Measurements from ENCODE around the gene ANP32E. TPM values are rescaled to one million over a fixed set of nuclear protein-coding genes. Genes with fewer than 3 reads are reported as not detected.

The ANP32E gene
- total and polyA plus RNA-seq, 2 donors (not counting 1 experiment from before 2014, with no cell fraction given): 5.1 to 47.1 TPM

DNA sequence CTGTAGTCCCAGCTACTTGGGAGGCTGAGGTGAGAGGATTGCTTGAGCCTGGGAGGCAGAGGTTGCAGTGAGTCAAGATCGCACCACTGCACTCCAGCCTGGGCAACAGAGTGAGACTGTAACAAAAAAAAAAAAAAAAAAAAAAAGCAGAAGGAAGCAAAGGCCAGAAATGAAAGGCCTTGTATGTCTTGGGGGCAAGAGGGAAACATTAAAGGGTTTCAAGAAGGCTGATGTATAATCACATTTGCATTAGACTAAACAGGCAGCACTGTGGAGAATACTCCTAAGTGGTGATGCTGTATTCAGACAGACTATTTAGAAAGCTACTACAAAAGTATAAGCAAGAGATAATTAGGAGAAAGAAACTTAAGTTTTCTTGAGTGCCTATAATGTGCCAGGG is 10.4 kb downstream of the ANP32E start:
- H4K20me1 ChIP-seq (ENCODE audit: control insufficient read depth, insufficient read depth, low read length, poor library complexity, severe bottlenecking): no peaks in the 10 kb centered on the region
- H3K9ac ChIP-seq (ENCODE audit: low read length): no peak overlapping the region
- TF ChIP-seq, protein P1, sequence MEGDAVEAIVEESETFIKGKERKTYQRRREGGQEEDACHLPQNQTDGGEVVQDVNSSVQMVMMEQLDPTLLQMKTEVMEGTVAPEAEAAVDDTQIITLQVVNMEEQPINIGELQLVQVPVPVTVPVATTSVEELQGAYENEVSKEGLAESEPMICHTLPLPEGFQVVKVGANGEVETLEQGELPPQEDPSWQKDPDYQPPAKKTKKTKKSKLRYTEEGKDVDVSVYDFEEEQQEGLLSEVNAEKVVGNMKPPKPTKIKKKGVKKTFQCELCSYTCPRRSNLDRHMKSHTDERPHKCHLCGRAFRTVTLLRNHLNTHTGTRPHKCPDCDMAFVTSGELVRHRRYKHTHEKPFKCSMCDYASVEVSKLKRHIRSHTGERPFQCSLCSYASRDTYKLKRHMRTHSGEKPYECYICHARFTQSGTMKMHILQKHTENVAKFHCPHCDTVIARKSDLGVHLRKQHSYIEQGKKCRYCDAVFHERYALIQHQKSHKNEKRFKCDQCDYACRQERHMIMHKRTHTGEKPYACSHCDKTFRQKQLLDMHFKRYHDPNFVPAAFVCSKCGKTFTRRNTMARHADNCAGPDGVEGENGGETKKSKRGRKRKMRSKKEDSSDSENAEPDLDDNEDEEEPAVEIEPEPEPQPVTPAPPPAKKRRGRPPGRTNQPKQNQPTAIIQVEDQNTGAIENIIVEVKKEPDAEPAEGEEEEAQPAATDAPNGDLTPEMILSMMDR (IDR thresholded peaks at IDR 0.05): no peak
- no peak for TF ChIP-seq EZH2 (IDR thresholded peaks at IDR 0.05; ENCODE audit: borderline replicate concordance, insufficient read depth, low read depth, low read length, poor library complexity, severe bottlenecking)
- Mint-ChIP-seq H3K4me3 (no peak overlapping the region), H3K9me3 (ENCODE audit: insufficient read depth) (no peaks in the 10 kb centered on the region), H3K27ac (peak overlapping the region; percentile 56), H3K27me3 (no peaks in the 10 kb centered on the region), H3K4me1 (peaks cover 16% of the 10 kb centered on the region)
- POLR2A ChIA-PET: interaction anchor here (0.6 kb wide), 1 partner anchor 30 kb away, joined by 3 read pairs; no protein-coding TSS in a partner anchor
- H3K36me3 ChIP-seq (replicated peaks in 1 of 2; ENCODE audit: control extremely low read depth in 1 of 2, control insufficient read depth in 1 of 2, extremely low read depth in 1 of 2, insufficient read depth in 2 of 2, low read length in 1 of 2): peaks cover 4 to 42% of the 10 kb centered on the region in 2 experiments
- ATAC-seq (ENCODE audit: low read depth): peak; percentile 56
- peak overlapping the region; percentile 14 for H3K4me2 ChIP-seq (replicated peaks; ENCODE audit: low read depth, low read length, poor library complexity, severe bottlenecking)
- H3K4me1 ChIP-seq (ENCODE audit: control insufficient read depth in 2 of 2, insufficient read depth in 2 of 2, low read length in 2 of 2): peaks cover 9 to 11% of the 10 kb centered on the region in 2 donors
- no CpG with 5 or more reads among the region's 1 CpG for WGBS (ENCODE audit: insufficient coverage)
- intact Hi-C loops (cut with micrococcal nuclease): no loop called here
- H3K9me3 ChIP-seq (ENCODE audit: control extremely low read depth in 1 of 3, control insufficient read depth in 2 of 3, insufficient read depth in 1 of 3, low read length in 2 of 3): no peaks in the 10 kb centered on the region
- H3K27me3 ChIP-seq (replicated peaks in 1 of 4; ENCODE audit: control extremely low read depth in 1 of 4, control insufficient read depth in 3 of 4, insufficient read depth in 4 of 4, low read length in 3 of 4): no peaks in the 10 kb centered on the region
- no peak overlapping the region for H2AFZ ChIP-seq (ENCODE audit: insufficient read depth, low read depth, low read length, poor library complexity, severe bottlenecking)
- CTCF ChIA-PET: interaction anchor here (0.7 to 1.2 kb wide), 2 partner anchors 8 to 151 kb away, joined by 3 to 7 read pairs; no protein-coding TSS in a partner anchor
- no peaks in the 10 kb centered on the region for H3K79me2 ChIP-seq (ENCODE audit: control insufficient read depth, insufficient read depth, low read length)
- peak overlapping the region in 1 of 2 donors; percentile 55 for H3K27ac ChIP-seq (ENCODE audit: low read length in 2 of 2)
- no peak overlapping the region for H3K4me3 ChIP-seq (ENCODE audit: control extremely low read depth in 1 of 5, extremely low read depth in 1 of 5, insufficient read depth in 1 of 5, low read depth in 2 of 5, low read length in 4 of 5)
- peak; percentile 41 for DNase-seq

DNA sequence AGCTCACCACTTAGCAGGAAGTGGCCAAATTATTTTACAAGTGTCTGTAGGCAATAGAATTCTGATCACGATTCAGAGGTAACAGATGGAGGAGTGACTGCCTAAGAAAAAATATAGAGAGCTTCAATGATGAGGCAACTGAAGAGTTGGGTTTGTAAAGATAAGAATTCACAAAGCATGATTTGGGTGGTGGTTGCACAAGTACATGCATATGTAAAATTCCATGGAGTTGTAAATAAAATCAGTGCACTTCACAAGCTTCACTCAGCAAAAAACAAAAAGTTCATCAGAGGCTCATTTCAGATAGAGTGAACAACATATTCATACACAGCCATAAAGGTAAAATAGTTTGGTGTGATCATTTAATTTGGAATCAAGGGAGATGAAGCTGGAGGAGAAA is 10.9 kb downstream of the ANP32E start:
- intact Hi-C loops (cut with micrococcal nuclease): no loop called here
- no peaks in the 10 kb centered on the region for H4K20me1 ChIP-seq (ENCODE audit: control insufficient read depth, insufficient read depth, low read length, poor library complexity, severe bottlenecking)
- ChIA-PET CTCF (interaction anchor here (0.6 to 1.2 kb wide), 4 partner anchors 9 to 222 kb away, joined by 3 to 7 read pairs (median 3); no protein-coding TSS in a partner anchor), POLR2A (no interaction called here)
- H3K4me1 ChIP-seq (ENCODE audit: control insufficient read depth in 2 of 2, insufficient read depth in 2 of 2, low read length in 2 of 2): peaks cover 9 to 11% of the 10 kb centered on the region in 2 donors
- WGBS (ENCODE audit: insufficient coverage): 100% methylated on average over 1 of the region's 1 CpG
- no peak overlapping the region for H3K4me3 Mint-ChIP-seq
- no peak overlapping the region for H2AFZ ChIP-seq (ENCODE audit: insufficient read depth, low read depth, low read length, poor library complexity, severe bottlenecking)
- no peak overlapping the region for H3K27ac ChIP-seq (ENCODE audit: low read length in 2 of 2)
- no peak overlapping the region for H3K4me2 ChIP-seq (replicated peaks; ENCODE audit: low read depth, low read length, poor library complexity, severe bottlenecking)
- no peaks in the 10 kb centered on the region for H3K79me2 ChIP-seq (ENCODE audit: control insufficient read depth, insufficient read depth, low read length)
- H3K4me3 ChIP-seq (ENCODE audit: control extremely low read depth in 1 of 5, extremely low read depth in 1 of 5, insufficient read depth in 1 of 5, low read depth in 2 of 5, low read length in 4 of 5): no peak overlapping the region
- no peaks in the 10 kb centered on the region for H3K9me3 Mint-ChIP-seq (ENCODE audit: insufficient read depth)
- H3K27me3 ChIP-seq (replicated peaks in 1 of 4; ENCODE audit: control extremely low read depth in 1 of 4, control insufficient read depth in 3 of 4, insufficient read depth in 4 of 4, low read length in 3 of 4): no peaks in the 10 kb centered on the region
- ATAC-seq (ENCODE audit: low read depth) (no peak), DNase-seq (no peak)
- H3K9ac ChIP-seq (ENCODE audit: low read length): no peak overlapping the region
- TF ChIP-seq, protein P1 (IDR thresholded peaks at IDR 0.05): no peak
- no peak for TF ChIP-seq EZH2 (IDR thresholded peaks at IDR 0.05; ENCODE audit: borderline replicate concordance, insufficient read depth, low read depth, low read length, poor library complexity, severe bottlenecking)
- peak overlapping the region; percentile 44 for H3K27ac Mint-ChIP-seq
- no peaks in the 10 kb centered on the region for H3K27me3 Mint-ChIP-seq
- H3K9me3 ChIP-seq (ENCODE audit: control extremely low read depth in 1 of 3, control insufficient read depth in 2 of 3, insufficient read depth in 1 of 3, low read length in 2 of 3): no peaks in the 10 kb centered on the region
- peaks cover 7 to 47% of the 10 kb centered on the region in 2 experiments for H3K36me3 ChIP-seq (replicated peaks in 1 of 2; ENCODE audit: control extremely low read depth in 1 of 2, control insufficient read depth in 1 of 2, extremely low read depth in 1 of 2, insufficient read depth in 2 of 2, low read length in 1 of 2)
- H3K4me1 Mint-ChIP-seq: peaks cover 16% of the 10 kb centered on the region
